ENCODE data around the gene TRAIP. TPM values are rescaled to one million over a fixed set of nuclear protein-coding genes. Genes with fewer than 3 reads are reported as not detected.

The TRAIP gene
- total RNA-seq, 4 donors from 2014 or later: 2.3 to 10.1 (median 4.1) TPM

DNA sequence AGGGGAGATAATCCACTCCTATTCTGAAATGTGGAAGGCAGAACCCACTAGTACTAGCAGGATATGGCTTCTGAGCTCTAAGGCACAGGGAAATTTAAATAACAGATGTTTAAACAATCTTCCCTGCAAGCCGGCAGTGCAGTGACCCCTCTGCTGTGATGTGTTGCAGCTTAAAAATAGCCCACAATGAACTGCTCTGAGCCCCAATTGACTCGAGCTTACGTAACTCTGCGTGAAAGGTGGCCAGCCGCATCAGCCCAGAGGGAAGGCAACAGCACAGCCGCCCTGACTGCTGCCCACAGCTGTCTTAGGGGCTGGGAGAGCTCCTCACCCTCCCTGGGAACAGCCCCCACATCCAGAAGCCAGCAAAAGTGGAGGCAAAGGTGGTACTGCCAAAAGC, 25.8 kb upstream of the TRAIP start:
- 17 to 30% methylated on average over 1 to 6 of the region's 6 CpGs for WGBS, 2 donors
- Histone ChIP-seq H3K36me3 (no peaks in the 10 kb centered on the region), H3K9me3 (no peaks in the 10 kb centered on the region), H3K27me3 (peaks cover 0 to 8% (median 0%) of the 10 kb centered on the region in 4 donors), H3K4me1 (peaks cover 0 to 18% (median 0%) of the 10 kb centered on the region in 3 donors), H3K27ac (no peak overlapping the region), H3K4me3 (no peak overlapping the region)
- TF ChIP-seq, protein P1, sequence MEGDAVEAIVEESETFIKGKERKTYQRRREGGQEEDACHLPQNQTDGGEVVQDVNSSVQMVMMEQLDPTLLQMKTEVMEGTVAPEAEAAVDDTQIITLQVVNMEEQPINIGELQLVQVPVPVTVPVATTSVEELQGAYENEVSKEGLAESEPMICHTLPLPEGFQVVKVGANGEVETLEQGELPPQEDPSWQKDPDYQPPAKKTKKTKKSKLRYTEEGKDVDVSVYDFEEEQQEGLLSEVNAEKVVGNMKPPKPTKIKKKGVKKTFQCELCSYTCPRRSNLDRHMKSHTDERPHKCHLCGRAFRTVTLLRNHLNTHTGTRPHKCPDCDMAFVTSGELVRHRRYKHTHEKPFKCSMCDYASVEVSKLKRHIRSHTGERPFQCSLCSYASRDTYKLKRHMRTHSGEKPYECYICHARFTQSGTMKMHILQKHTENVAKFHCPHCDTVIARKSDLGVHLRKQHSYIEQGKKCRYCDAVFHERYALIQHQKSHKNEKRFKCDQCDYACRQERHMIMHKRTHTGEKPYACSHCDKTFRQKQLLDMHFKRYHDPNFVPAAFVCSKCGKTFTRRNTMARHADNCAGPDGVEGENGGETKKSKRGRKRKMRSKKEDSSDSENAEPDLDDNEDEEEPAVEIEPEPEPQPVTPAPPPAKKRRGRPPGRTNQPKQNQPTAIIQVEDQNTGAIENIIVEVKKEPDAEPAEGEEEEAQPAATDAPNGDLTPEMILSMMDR (IDR thresholded peaks at IDR 0.05): no peak
- no peak for TF ChIP-seq POLR2A (IDR thresholded peaks at IDR 0.05)
- intact Hi-C loops (cut with DNase I): no loop called here
- no peak for DNase-seq

DNA sequence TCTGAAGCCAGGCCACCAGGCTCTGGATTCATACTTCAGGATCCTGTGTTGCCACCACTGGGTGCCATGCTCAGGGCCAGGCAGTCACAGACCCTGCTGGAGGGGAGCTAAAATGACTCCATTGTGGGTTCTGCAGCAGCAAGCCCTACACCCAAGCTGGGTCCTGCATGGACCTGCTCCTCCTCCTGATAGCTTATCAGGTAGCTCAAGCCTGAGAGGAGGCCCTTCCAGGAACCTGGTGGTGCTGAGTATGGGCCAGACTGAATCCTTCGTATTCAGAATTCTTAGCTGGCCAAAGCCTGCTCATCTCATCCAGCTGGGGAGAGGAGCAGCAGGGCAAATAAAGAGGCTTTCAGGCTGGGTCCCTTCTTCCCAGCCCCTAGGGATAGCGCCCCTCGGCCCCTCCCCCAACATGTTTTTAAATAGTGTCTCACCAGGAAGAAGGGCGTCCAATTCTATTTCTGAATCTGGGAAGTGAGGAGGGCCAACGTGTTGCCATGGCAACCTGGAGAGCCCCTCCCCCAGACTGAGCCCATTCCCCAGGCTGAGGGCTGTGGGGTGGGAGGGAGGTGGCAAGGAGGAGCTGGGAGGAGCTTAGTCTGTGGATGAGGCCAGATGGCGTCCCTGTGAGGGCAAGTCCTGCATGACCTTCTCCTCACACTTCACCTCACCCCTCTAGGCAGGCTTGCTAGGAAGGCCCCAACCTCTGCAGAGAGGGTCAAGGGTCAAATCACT, 24.4 kb upstream of the TRAIP start:
- Histone ChIP-seq H3K4me1 (peaks cover 0 to 18% (median 0%) of the 10 kb centered on the region in 3 donors), H3K27ac (no peak overlapping the region), H3K4me3 (no peak overlapping the region), H3K36me3 (no peaks in the 10 kb centered on the region), H3K9me3 (no peaks in the 10 kb centered on the region), H3K27me3 (peaks cover 0 to 8% (median 0%) of the 10 kb centered on the region in 4 donors)
- 38% methylated on average over 3 of the region's 6 CpGs; no CpG with 5 or more reads in 1 of the 2 donors for WGBS, 2 donors
- TF ChIP-seq, protein P1 (IDR thresholded peaks at IDR 0.05): no peak
- intact Hi-C loops (cut with DNase I): no loop called here
- DNase-seq: no peak

DNA sequence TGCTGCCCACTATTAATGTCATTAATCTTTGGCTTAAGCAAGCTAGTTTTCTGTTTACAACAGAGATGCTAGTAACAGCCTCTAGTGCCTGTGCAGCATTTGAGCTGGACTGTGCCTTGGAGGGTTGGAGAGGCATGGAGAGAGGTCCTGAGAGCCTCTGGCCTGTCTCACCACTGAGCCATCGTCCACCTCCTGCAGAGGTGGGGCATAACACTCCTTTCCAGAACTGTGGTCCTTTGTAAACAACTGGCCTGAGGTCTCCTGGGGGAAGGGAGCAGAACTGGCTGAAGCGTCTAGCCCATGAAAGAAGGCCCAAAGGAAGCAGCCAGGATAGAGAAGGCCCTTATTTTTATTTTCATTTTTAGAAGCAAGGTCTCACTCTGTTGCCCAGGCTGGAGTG, 23.4 kb upstream of the TRAIP start:
- TF ChIP-seq POLR2A (IDR thresholded peaks at IDR 0.05): no peak
- TF ChIP-seq, protein P1 (IDR thresholded peaks at IDR 0.05): no peak
- Histone ChIP-seq H3K4me3 (no peak overlapping the region), H3K9me3 (no peaks in the 10 kb centered on the region), H3K36me3 (no peaks in the 10 kb centered on the region), H3K4me1 (peaks cover 0 to 18% (median 0%) of the 10 kb centered on the region in 3 donors), H3K27ac (no peak overlapping the region), H3K27me3 (peaks cover 0 to 8% (median 0%) of the 10 kb centered on the region in 4 donors)
- 48 to 90% methylated on average over 1 to 2 of the region's 2 CpGs for WGBS, 2 donors
- DNase-seq: no peak
- intact Hi-C loops (cut with DNase I): no loop called here

DNA sequence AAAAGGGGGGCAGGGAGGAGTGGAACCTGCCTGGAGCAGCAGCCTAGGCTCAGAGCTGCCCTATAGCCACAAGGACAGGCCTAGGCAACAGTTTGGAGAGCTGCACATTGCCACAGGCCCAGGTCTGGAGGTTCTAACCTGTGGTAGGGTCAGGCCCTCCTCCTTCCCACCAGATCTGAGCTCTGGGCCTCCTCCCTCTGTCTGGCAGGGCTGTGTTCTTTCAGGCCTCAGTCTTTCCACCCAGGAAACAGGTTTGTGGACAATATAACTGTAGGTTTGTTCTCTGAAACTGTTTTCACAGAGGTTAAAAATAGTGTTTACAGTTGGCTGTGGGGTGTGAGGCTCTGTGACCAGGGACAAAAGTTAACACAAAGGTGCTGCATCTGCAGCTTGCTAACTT, 22.3 kb upstream of the TRAIP start:
- intact Hi-C loops (cut with DNase I): no loop called here
- H3K27ac ChIP-seq: no peak overlapping the region
- H3K4me3 ChIP-seq: no peak overlapping the region
- no peaks in the 10 kb centered on the region for H3K36me3 ChIP-seq
- no peak for DNase-seq
- H3K4me1 ChIP-seq: peaks cover 0 to 18% (median 0%) of the 10 kb centered on the region in 3 donors
- no peak for TF ChIP-seq POLR2A (IDR thresholded peaks at IDR 0.05)
- TF ChIP-seq, protein P1 (IDR thresholded peaks at IDR 0.05): no peak
- peaks cover 0 to 8% (median 0%) of the 10 kb centered on the region in 4 donors for H3K27me3 ChIP-seq
- H3K9me3 ChIP-seq: no peaks in the 10 kb centered on the region

DNA sequence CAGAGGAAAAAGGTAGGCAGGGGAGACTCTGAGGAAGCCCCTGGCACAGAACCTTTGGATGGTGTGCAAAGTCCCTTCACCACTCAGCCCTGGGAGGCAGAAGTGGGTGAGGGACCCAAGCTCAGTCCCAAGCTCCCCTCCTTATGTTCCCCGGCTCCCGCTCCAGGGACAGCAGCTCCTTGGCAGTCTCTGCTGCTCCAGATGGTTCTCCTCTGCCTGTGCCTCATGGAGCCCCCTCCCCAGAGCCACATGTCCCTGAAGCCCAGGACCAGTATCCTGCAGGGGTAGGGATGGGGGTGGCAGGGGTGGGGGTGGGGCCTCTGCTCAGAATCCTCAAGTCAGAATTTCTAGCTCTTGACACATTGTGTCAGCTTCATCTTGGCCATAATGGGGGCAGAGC, 21.4 kb upstream of the TRAIP start:
- TF ChIP-seq, protein P1 (IDR thresholded peaks at IDR 0.05): no peak
- no peak for TF ChIP-seq POLR2A (IDR thresholded peaks at IDR 0.05)
- no peak overlapping the region for H3K27ac ChIP-seq
- peaks cover 0 to 10% (median 0%) of the 10 kb centered on the region in 4 donors for H3K27me3 ChIP-seq
- no peaks in the 10 kb centered on the region for H3K36me3 ChIP-seq
- DNase-seq: no peak
- intact Hi-C loops (cut with DNase I): no loop called here
- H3K9me3 ChIP-seq: no peaks in the 10 kb centered on the region
- 70% methylated on average over 2 of the region's 2 CpGs; no CpG with 5 or more reads in 1 of the 2 donors for WGBS, 2 donors
- no peak overlapping the region for H3K4me3 ChIP-seq
- H3K4me1 ChIP-seq: peaks cover 0 to 18% (median 0%) of the 10 kb centered on the region in 3 donors
